Fibroblast of lung (primary cell): ENCODE measurements around the gene CIB4. TPM values are rescaled to one million over a fixed set of nuclear protein-coding genes. Genes with fewer than 3 reads are reported as not detected.

Source experiments
- DNase-seq, 2 donors: peaks; one replicate each; pipeline versions ENCODE4 v3.0.0 to v3.0.0-alpha.2; 2010; ENCODE audit warnings: low read depth in 2 of 2
- H2AFZ ChIP-seq: 2 replicates; pipeline ENCODE4 v1.5.1; 2012; ENCODE audit warnings: low read length, control low read depth, inconsistent platforms
- H3K27ac ChIP-seq: 2 replicates; pipeline ENCODE4 v1.5.1; 2011; ENCODE audit warnings: low read length, control low read depth; ENCODE audit not compliant: insufficient read depth
- H3K27me3 ChIP-seq: 2 replicates; pipeline ENCODE4 v1.5.1; 2011; ENCODE audit warnings: mild to moderate bottlenecking, low read length; ENCODE audit not compliant: control insufficient read depth, insufficient read depth
- H3K36me3 ChIP-seq: 2 replicates; pipeline ENCODE4 v1.5.1; 2011; ENCODE audit warnings: low read length; ENCODE audit not compliant: control insufficient read depth, insufficient read depth
- H3K4me1 ChIP-seq: 2 replicates; pipeline ENCODE4 v1.5.1; 2011; ENCODE audit warnings: low read length; ENCODE audit not compliant: control insufficient read depth, insufficient read depth; ENCODE audit errors: extremely low read depth
- H3K4me2 ChIP-seq: 2 replicates; pipeline ENCODE4 v1.5.1; 2011; ENCODE audit warnings: low read length, control low read depth; ENCODE audit not compliant: insufficient read depth; ENCODE audit errors: extremely low read depth
- H3K4me3 ChIP-seq, 4 experiments: fragments of 200-600 bp in 1 of 4; sonication (generic) in 1 of 4; replicated peaks in 1 of 4; 2 replicates each; pipeline ENCODE4 v1.5.1; 2011 to 2016; ENCODE audit warnings: low read length in 4 of 4, low read depth in 3 of 4, mild to moderate bottlenecking in 3 of 4, control low read depth in 2 of 4, inconsistent platforms in 1 of 4, mixed read lengths in 1 of 4; ENCODE audit not compliant: insufficient read depth in 1 of 4; ENCODE audit errors: control extremely low read depth in 1 of 4
- H3K79me2 ChIP-seq: 2 replicates; pipeline ENCODE4 v1.5.1; 2012; ENCODE audit warnings: mild to moderate bottlenecking, low read length, inconsistent platforms; ENCODE audit not compliant: control insufficient read depth, insufficient read depth
- H3K9ac ChIP-seq: 2 replicates; pipeline ENCODE4 v1.5.1; 2011; ENCODE audit warnings: mild to moderate bottlenecking, low read length, control low read depth; ENCODE audit not compliant: insufficient read depth
- H3K9me3 ChIP-seq: 2 replicates; pipeline ENCODE4 v1.5.1; 2012; ENCODE audit warnings: low read depth, low read length; ENCODE audit not compliant: control insufficient read depth, insufficient read depth
- H4K20me1 ChIP-seq: 2 replicates; pipeline ENCODE4 v1.5.1; 2011; ENCODE audit warnings: low read length; ENCODE audit not compliant: control insufficient read depth, insufficient read depth; ENCODE audit errors: extremely low read depth
- EZH2 ChIP-seq: IDR thresholded peaks from 2 replicates; pipeline ENCODE4 v1.5.1; 2012; ENCODE audit warnings: low read length, control low read depth, mild to moderate bottlenecking; ENCODE audit errors: missing control alignments
- polyA plus RNA-seq, 2 donors: library from polyadenylated mRNA; depleted of rRNA in 1 of 2; stranded (reverse) in 1 of 2; unstranded in 1 of 2; fragments of >200 nt; gene quantifications; 2 replicates each; pipeline ENCODE4 v1.2.1, GENCODE V29; 2011 to 2012; ENCODE audit warnings: missing spikeins in 1 of 2
- total RNA-seq: library from RNA; depleted of rRNA; stranded (reverse); fragments of >200 nt; gene quantifications from 2 replicates; pipeline ENCODE4 v1.2.1, GENCODE V29; 2014
- TF ChIP-seq, protein P1 (sequence below), 2 donors: IDR thresholded peaks in 1 of 2; conservative IDR thresholded peaks in 1 of 2; 1 replicate in 1 of 2; 2 replicates in 1 of 2; pipeline ENCODE4 v1.5.1; 2011 to 2012; ENCODE audit warnings: low read length in 2 of 2, control low read depth in 1 of 2, inconsistent platforms in 1 of 2, low read depth in 1 of 2, mild to moderate bottlenecking in 1 of 2

CIB4 gene
- total and polyA plus RNA-seq, 2 donors (not counting 1 experiment from before 2014, with no cell fraction given) = not detected

DNA sequence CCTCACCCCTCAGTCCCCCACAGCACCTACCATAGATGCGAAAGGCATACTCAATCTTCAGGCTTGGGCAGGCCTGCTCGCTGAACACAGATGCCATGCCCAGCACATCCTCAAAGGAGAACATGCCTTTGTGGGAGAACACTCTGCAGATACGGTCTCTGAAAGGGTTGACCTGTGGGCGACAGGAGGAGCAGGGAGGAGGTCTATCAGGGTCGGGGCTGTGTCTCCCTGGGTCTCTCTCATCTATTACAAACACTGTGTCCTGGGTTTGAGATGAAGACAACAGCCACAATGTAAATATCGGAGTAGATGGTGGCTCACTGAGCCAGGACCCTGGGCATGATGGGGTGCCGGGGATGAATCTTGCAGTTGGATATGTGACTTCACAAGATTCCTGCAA lies 46.0 kb downstream of the CIB4 start:
- Histone ChIP-seq H3K4me2 (no peak overlapping the region), H3K4me1 (no peaks in the 10 kb centered on the region), H4K20me1 (no peaks in the 10 kb centered on the region), H3K27me3 (peaks cover 21% of the 10 kb centered on the region), H3K27ac (no peak overlapping the region), H3K36me3 (no peaks in the 10 kb centered on the region), H3K79me2 (no peaks in the 10 kb centered on the region), H3K9me3 (no peaks in the 10 kb centered on the region), H2AFZ (no peak overlapping the region), H3K4me3 (no peak overlapping the region), H3K9ac (no peak overlapping the region)
- TF ChIP-seq, protein P1, sequence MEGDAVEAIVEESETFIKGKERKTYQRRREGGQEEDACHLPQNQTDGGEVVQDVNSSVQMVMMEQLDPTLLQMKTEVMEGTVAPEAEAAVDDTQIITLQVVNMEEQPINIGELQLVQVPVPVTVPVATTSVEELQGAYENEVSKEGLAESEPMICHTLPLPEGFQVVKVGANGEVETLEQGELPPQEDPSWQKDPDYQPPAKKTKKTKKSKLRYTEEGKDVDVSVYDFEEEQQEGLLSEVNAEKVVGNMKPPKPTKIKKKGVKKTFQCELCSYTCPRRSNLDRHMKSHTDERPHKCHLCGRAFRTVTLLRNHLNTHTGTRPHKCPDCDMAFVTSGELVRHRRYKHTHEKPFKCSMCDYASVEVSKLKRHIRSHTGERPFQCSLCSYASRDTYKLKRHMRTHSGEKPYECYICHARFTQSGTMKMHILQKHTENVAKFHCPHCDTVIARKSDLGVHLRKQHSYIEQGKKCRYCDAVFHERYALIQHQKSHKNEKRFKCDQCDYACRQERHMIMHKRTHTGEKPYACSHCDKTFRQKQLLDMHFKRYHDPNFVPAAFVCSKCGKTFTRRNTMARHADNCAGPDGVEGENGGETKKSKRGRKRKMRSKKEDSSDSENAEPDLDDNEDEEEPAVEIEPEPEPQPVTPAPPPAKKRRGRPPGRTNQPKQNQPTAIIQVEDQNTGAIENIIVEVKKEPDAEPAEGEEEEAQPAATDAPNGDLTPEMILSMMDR (conservative IDR thresholded peaks at IDR 0.05 in 1 of 2, IDR thresholded peaks at IDR 0.05 in 1 of 2; ENCODE audit: low read depth in 1 of 2, low read length in 2 of 2) = no peak
- no peak for TF ChIP-seq EZH2
- no peak for DNase-seq

DNA sequence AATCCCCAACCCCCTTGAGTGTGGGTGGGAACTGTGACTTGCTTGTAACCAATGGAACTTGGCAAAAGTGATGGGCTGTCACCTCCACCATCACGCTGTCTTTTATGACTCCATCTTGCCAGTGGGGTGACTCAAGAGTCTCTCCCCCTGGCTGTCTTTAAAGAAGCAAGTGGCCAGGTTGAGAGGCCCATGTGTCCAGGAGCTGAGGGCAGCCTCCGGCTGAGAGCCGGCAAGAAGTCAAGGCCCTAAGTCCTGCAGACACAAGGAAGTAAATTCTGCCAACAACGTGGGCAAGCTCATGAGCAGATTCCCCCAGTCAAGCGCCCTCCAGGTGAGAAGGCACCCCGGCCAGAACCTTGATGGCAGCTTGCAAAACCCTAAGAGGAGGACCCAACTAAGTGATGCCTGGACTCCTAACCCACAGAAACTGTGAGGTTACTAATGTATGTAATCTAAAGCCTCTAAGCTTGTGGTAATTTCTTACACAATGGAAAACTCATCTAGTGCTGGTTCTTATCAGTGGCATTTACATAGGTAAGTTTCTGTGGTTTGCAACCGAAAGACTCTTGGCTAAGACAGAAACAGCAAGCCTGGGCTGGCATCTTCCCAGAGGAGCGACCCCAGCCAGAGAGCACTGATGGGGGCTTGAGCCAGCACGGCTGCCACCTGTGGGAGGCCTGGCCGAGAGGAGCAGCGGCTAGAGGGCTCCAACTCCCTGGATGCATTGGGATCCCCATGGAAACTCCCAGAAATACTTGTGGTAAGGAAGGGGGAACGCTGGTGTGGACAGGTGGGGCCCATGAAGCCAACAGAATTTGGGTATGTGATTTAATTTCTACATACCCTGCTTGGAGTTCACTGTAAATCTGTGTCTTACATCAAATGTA lies 49.3 kb downstream of the CIB4 start:
- TF ChIP-seq EZH2 = no peak
- TF ChIP-seq, protein P1 (conservative IDR thresholded peaks at IDR 0.05 in 1 of 2, IDR thresholded peaks at IDR 0.05 in 1 of 2; ENCODE audit: low read depth in 1 of 2, low read length in 2 of 2) = no peak
- H3K9me3 ChIP-seq = no peaks in the 10 kb centered on the region

DNA sequence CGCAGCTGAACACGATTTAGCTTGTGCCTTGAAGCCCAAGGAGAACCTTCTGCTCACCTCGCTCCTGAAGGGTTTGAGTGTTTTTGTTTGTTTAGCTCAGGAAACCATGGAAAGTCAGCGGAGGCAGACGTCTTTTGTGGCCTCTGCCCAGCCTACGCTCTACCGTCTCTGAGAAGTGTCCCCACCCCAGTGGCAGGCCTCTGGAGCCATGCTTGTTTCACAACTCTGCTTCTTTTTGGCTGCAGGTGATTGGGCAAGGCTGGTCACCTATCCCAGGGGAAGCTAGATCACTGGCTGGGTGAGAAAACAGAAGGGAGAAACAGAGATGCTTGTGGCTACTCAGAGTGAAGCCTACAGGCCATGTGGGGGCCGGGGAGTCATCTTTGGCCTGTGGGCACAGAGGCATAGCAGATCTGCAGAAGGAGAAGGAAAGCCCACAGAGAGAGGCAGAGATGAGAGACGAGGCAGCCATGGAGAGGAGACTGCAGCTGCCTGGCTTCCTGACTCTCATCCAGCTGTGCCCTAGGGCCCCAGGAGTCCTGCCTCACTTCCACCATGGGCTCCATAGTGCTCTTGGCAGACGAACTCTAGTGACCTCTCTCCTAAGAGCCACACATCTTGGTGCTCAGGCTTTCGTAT lies 50.1 kb downstream of the CIB4 start:
- Histone ChIP-seq H3K27me3 (peaks cover 27% of the 10 kb centered on the region), H3K4me3 (no peak overlapping the region), H3K36me3 (no peaks in the 10 kb centered on the region), H3K27ac (no peak overlapping the region), H3K9me3 (no peaks in the 10 kb centered on the region), H3K9ac (no peak overlapping the region), H4K20me1 (no peaks in the 10 kb centered on the region), H3K4me2 (no peak overlapping the region), H2AFZ (no peak overlapping the region), H3K4me1 (no peaks in the 10 kb centered on the region), H3K79me2 (no peaks in the 10 kb centered on the region)
- no peak for DNase-seq
- TF ChIP-seq, protein P1 (conservative IDR thresholded peaks at IDR 0.05 in 1 of 2, IDR thresholded peaks at IDR 0.05 in 1 of 2; ENCODE audit: low read depth in 1 of 2, low read length in 2 of 2) = no peak
- TF ChIP-seq EZH2 = no peak

More for the DNA sequence above, 49.3 kb downstream of the CIB4 start:
- Histone ChIP-seq H3K4me1 (no peaks in the 10 kb centered on the region), H3K4me3 (no peak overlapping the region), H3K4me2 (no peak overlapping the region), H2AFZ (no peak overlapping the region), H3K36me3 (no peaks in the 10 kb centered on the region), H3K27ac (no peak overlapping the region), H4K20me1 (no peaks in the 10 kb centered on the region), H3K27me3 (peaks cover 27% of the 10 kb centered on the region), H3K79me2 (no peaks in the 10 kb centered on the region), H3K9ac (no peak overlapping the region)
- no peak for DNase-seq
